ENCODE data around the gene PLA2G2A.

PLA2G2A gene

GRCh38 chr1:19954059-19954458, 25.4 kb downstream of the PLA2G2A start:
- WGBS (ENCODE audit: insufficient coverage, insufficient read length) = no CpG with 5 or more reads among the region's 2 CpGs
- peaks cover 1% of the 10 kb centered on the region; the same call in 1 of the 2 replicates for H3K4me1 ChIP-seq (ENCODE audit: control insufficient read depth, insufficient read depth, low read length)

GRCh38 chr1:19949016-19949415, 30.4 kb downstream of the PLA2G2A start:
- no peaks in the 10 kb centered on the region for H3K4me1 ChIP-seq (ENCODE audit: control insufficient read depth, insufficient read depth, low read length)
- H3K27ac ChIP-seq (ENCODE audit: low read length) = no peak overlapping the region
- H3K36me3 ChIP-seq (ENCODE audit: control insufficient read depth, insufficient read depth, low read length) = no peaks in the 10 kb centered on the region
- no peaks in the 10 kb centered on the region for H3K9me3 ChIP-seq (ENCODE audit: control insufficient read depth, insufficient read depth, low read length)
- no peak for DNase-seq (ENCODE audit: low read depth, low spot score)
- no CpG with 5 or more reads among the region's 2 CpGs for WGBS (ENCODE audit: insufficient coverage, insufficient read length)
- H3K4me3 ChIP-seq (ENCODE audit: low read length) = no peak overlapping the region
- no peaks in the 10 kb centered on the region for H3K27me3 ChIP-seq (ENCODE audit: control insufficient read depth, insufficient read depth, low read length)

More at GRCh38 chr1:19954059-19954458, 25.4 kb downstream of the PLA2G2A start:
- H3K27me3 ChIP-seq (ENCODE audit: control insufficient read depth, insufficient read depth, low read length) = no peaks in the 10 kb centered on the region
- H3K9me3 ChIP-seq (ENCODE audit: control insufficient read depth, insufficient read depth, low read length) = no peaks in the 10 kb centered on the region
- no peak overlapping the region for H3K4me3 ChIP-seq (ENCODE audit: low read length)
- no peak overlapping the region for H3K27ac ChIP-seq (ENCODE audit: low read length)
- no peak for DNase-seq (ENCODE audit: low read depth, low spot score)
- H3K36me3 ChIP-seq (ENCODE audit: control insufficient read depth, insufficient read depth, low read length) = no peaks in the 10 kb centered on the region

- H3K36me3 ChIP-seq (ENCODE audit: control insufficient read depth, insufficient read depth, low read length) = no peaks in the 10 kb centered on the region
- H3K4me3 ChIP-seq (ENCODE audit: low read length) = no peak overlapping the region
- no peak for DNase-seq (ENCODE audit: low read depth, low spot score)
- H3K27ac ChIP-seq (ENCODE audit: low read length) = no peak overlapping the region
- H3K9me3 ChIP-seq (ENCODE audit: control insufficient read depth, insufficient read depth, low read length) = no peaks in the 10 kb centered on the region
- no CpG with 5 or more reads among the region's 3 CpGs for WGBS (ENCODE audit: insufficient coverage, insufficient read length)
- no peaks in the 10 kb centered on the region for H3K4me1 ChIP-seq (ENCODE audit: control insufficient read depth, insufficient read depth, low read length)
- H3K27me3 ChIP-seq (ENCODE audit: control insufficient read depth, insufficient read depth, low read length) = no peaks in the 10 kb centered on the region
Measured at GRCh38 chr1:19946971-19947370, 32.4 kb downstream of the PLA2G2A start.

GRCh38 chr1:19946331-19946751, 33.1 kb downstream of the PLA2G2A start:
- Histone ChIP-seq H3K27ac (ENCODE audit: low read length) (no peak overlapping the region), H3K4me1 (ENCODE audit: control insufficient read depth, insufficient read depth, low read length) (no peaks in the 10 kb centered on the region), H3K9me3 (ENCODE audit: control insufficient read depth, insufficient read depth, low read length) (no peaks in the 10 kb centered on the region), H3K36me3 (ENCODE audit: control insufficient read depth, insufficient read depth, low read length) (no peaks in the 10 kb centered on the region), H3K27me3 (ENCODE audit: control insufficient read depth, insufficient read depth, low read length) (no peaks in the 10 kb centered on the region), H3K4me3 (ENCODE audit: low read length) (no peak overlapping the region)
- no peak for DNase-seq (ENCODE audit: low read depth, low spot score)
- WGBS (ENCODE audit: insufficient coverage, insufficient read length) = no CpG with 5 or more reads among the region's 6 CpGs

GRCh38 chr1:19945914-19946313, 33.5 kb downstream of the PLA2G2A start:
- no CpG with 5 or more reads among the region's 2 CpGs for WGBS (ENCODE audit: insufficient coverage, insufficient read length)
- no peaks in the 10 kb centered on the region for H3K4me1 ChIP-seq (ENCODE audit: control insufficient read depth, insufficient read depth, low read length)
- H3K9me3 ChIP-seq (ENCODE audit: control insufficient read depth, insufficient read depth, low read length) = no peaks in the 10 kb centered on the region
- no peak overlapping the region for H3K27ac ChIP-seq (ENCODE audit: low read length)
- H3K36me3 ChIP-seq (ENCODE audit: control insufficient read depth, insufficient read depth, low read length) = no peaks in the 10 kb centered on the region
- DNase-seq (ENCODE audit: low read depth, low spot score) = no peak
- H3K4me3 ChIP-seq (ENCODE audit: low read length) = no peak overlapping the region
- no peaks in the 10 kb centered on the region for H3K27me3 ChIP-seq (ENCODE audit: control insufficient read depth, insufficient read depth, low read length)

- Histone ChIP-seq H3K9me3 (ENCODE audit: control insufficient read depth, insufficient read depth, low read length) (no peaks in the 10 kb centered on the region), H3K27ac (ENCODE audit: low read length) (no peak overlapping the region), H3K4me3 (ENCODE audit: low read length) (no peak overlapping the region), H3K36me3 (ENCODE audit: control insufficient read depth, insufficient read depth, low read length) (no peaks in the 10 kb centered on the region), H3K4me1 (ENCODE audit: control insufficient read depth, insufficient read depth, low read length) (no peaks in the 10 kb centered on the region), H3K27me3 (ENCODE audit: control insufficient read depth, insufficient read depth, low read length) (no peaks in the 10 kb centered on the region)
- no peak for DNase-seq (ENCODE audit: low read depth, low spot score)
- no CpG with 5 or more reads among the region's 2 CpGs for WGBS (ENCODE audit: insufficient coverage, insufficient read length)
Measured at GRCh38 chr1:19942657-19943056, 36.8 kb downstream of the PLA2G2A start.

GRCh38 chr1:19942088-19942487, 37.3 kb downstream of the PLA2G2A start:
- Histone ChIP-seq H3K4me3 (ENCODE audit: low read length) (no peak overlapping the region), H3K36me3 (ENCODE audit: control insufficient read depth, insufficient read depth, low read length) (no peaks in the 10 kb centered on the region), H3K27me3 (ENCODE audit: control insufficient read depth, insufficient read depth, low read length) (no peaks in the 10 kb centered on the region), H3K4me1 (ENCODE audit: control insufficient read depth, insufficient read depth, low read length) (no peaks in the 10 kb centered on the region), H3K27ac (ENCODE audit: low read length) (no peak overlapping the region), H3K9me3 (ENCODE audit: control insufficient read depth, insufficient read depth, low read length) (no peaks in the 10 kb centered on the region)
- no peak for DNase-seq (ENCODE audit: low read depth, low spot score)
- WGBS (ENCODE audit: insufficient coverage, insufficient read length) = no CpG with 5 or more reads among the region's 3 CpGs

- Histone ChIP-seq H3K36me3 (ENCODE audit: control insufficient read depth, insufficient read depth, low read length) (no peaks in the 10 kb centered on the region), H3K4me1 (ENCODE audit: control insufficient read depth, insufficient read depth, low read length) (no peaks in the 10 kb centered on the region), H3K9me3 (ENCODE audit: control insufficient read depth, insufficient read depth, low read length) (no peaks in the 10 kb centered on the region), H3K4me3 (ENCODE audit: low read length) (no peak overlapping the region), H3K27ac (ENCODE audit: low read length) (no peak overlapping the region), H3K27me3 (ENCODE audit: control insufficient read depth, insufficient read depth, low read length) (no peaks in the 10 kb centered on the region)
- WGBS (ENCODE audit: insufficient coverage, insufficient read length) = no CpG with 5 or more reads among the region's 3 CpGs
- no peak for DNase-seq (ENCODE audit: low read depth, low spot score)
Measured at GRCh38 chr1:19941206-19941568, 38.2 kb downstream of the PLA2G2A start.

- H3K9me3 ChIP-seq (ENCODE audit: control insufficient read depth, insufficient read depth, low read length) = no peaks in the 10 kb centered on the region
- H3K36me3 ChIP-seq (ENCODE audit: control insufficient read depth, insufficient read depth, low read length) = no peaks in the 10 kb centered on the region
- no peak for DNase-seq (ENCODE audit: low read depth, low spot score)
- no peak overlapping the region for H3K27ac ChIP-seq (ENCODE audit: low read length)
- H3K4me1 ChIP-seq (ENCODE audit: control insufficient read depth, insufficient read depth, low read length) = no peaks in the 10 kb centered on the region
- H3K27me3 ChIP-seq (ENCODE audit: control insufficient read depth, insufficient read depth, low read length) = no peaks in the 10 kb centered on the region
- H3K4me3 ChIP-seq (ENCODE audit: low read length) = no peak overlapping the region
- WGBS (ENCODE audit: insufficient coverage, insufficient read length) = no CpG with 5 or more reads among the region's 7 CpGs
Measured at GRCh38 chr1:19940486-19941205, 38.8 kb downstream of the PLA2G2A start.

GRCh38 chr1:19938472-19938871, 40.9 kb downstream of the PLA2G2A start:
- no peaks in the 10 kb centered on the region for H3K4me1 ChIP-seq (ENCODE audit: control insufficient read depth, insufficient read depth, low read length)
- no peaks in the 10 kb centered on the region for H3K36me3 ChIP-seq (ENCODE audit: control insufficient read depth, insufficient read depth, low read length)
- H3K27ac ChIP-seq (ENCODE audit: low read length) = no peak overlapping the region
- no peak overlapping the region for H3K4me3 ChIP-seq (ENCODE audit: low read length)
- no peaks in the 10 kb centered on the region for H3K27me3 ChIP-seq (ENCODE audit: control insufficient read depth, insufficient read depth, low read length)
- no CpG with 5 or more reads among the region's 1 CpG for WGBS (ENCODE audit: insufficient coverage, insufficient read length)
- DNase-seq (ENCODE audit: low read depth, low spot score) = no peak
- no peaks in the 10 kb centered on the region for H3K9me3 ChIP-seq (ENCODE audit: control insufficient read depth, insufficient read depth, low read length)
